ENCODE data around the gene OR2T3. TPM values are rescaled to one million over a fixed set of nuclear protein-coding genes. Genes with fewer than 3 reads are reported as not detected.
"Not testable (repeated sequence)": the region's sequence is repeated elsewhere in the genome, so short reads cannot be mapped to it uniquely, and the experiment has no call there.

Gene OR2T3, protein sequence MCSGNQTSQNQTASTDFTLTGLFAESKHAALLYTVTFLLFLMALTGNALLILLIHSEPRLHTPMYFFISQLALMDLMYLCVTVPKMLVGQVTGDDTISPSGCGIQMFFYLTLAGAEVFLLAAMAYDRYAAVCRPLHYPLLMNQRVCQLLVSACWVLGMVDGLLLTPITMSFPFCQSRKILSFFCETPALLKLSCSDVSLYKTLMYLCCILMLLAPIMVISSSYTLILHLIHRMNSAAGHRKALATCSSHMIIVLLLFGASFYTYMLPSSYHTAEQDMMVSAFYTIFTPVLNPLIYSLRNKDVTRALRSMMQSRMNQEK
- total RNA-seq: not detected

- H3K36me3 ChIP-seq: not testable (repeated sequence)
- WGBS, 2 donors: 84 to 88% methylated on average over 1 to 2 of the region's 2 CpGs
These were observed at the start of gene OR2T3 for GRCh38 chr1:248473051-248473450. Gene OR2T3, plus strand, starts transcription at chr1:248473351. Its CDS starts 0 bp downstream, at chr1:248473351.

DNA sequence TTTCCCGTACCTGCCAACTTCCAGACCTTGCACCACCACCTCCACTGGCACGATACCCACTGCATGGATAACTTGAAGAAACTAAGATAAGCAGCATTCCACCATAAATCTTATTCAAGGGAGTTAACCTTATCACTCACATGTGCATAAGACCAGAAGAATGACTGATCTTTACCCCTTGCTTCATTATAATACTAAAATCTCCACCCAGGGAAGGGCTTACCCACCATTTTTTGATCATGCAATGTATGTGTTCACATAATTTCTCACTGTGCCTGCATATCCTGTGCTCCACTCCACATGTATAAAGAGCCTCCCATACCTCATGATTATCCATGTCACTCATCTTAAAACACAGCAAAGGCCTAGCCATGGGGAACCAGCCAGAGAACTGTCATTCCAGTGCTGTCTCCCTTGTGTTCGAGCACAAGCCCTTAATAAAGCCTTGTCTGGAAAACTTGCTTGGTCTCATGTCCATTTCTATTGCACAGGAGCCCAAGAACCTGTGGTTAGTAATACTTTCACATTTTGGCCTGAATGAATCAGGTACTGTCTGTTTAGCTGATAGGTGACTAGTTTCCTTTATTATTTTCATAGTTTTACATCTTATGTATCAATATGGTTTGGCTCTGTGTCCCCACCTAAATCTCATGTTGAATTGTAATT lies 45.5 kb upstream of the OR2T3 start:
- DNase-seq; H3K9me3 ChIP-seq; H3K27me3 ChIP-seq; H3K4me1 ChIP-seq; H3K4me3 ChIP-seq (replicated peaks in 1 of 3); H3K27ac ChIP-seq; intact Hi-C loops (cut with DNase I); H3K36me3 ChIP-seq: not testable (repeated sequence)
- 68 to 75% methylated on average over 3 of the region's 3 CpGs for WGBS, 2 donors

More at GRCh38 chr1:248473051-248473450, at the start of gene OR2T3:
- H3K27ac ChIP-seq; H3K9me3 ChIP-seq; H3K4me3 ChIP-seq (replicated peaks in 1 of 3); H3K4me1 ChIP-seq; DNase-seq; intact Hi-C loops (cut with DNase I); H3K27me3 ChIP-seq: not testable (repeated sequence)

GRCh38 chr1:248428192-248428533 lies 45.0 kb upstream of the OR2T3 start:
- H3K36me3 ChIP-seq; H3K27me3 ChIP-seq; intact Hi-C loops (cut with DNase I); H3K4me1 ChIP-seq; DNase-seq; H3K27ac ChIP-seq; H3K4me3 ChIP-seq (replicated peaks in 1 of 3); H3K9me3 ChIP-seq: not testable (repeated sequence)
- WGBS, 2 donors: 75 to 88% methylated on average over 3 of the region's 3 CpGs

GRCh38 chr1:248431683-248432082 lies 41.5 kb upstream of the OR2T3 start:
- H3K27ac ChIP-seq; H3K4me3 ChIP-seq (replicated peaks in 1 of 3); intact Hi-C loops (cut with DNase I); H3K9me3 ChIP-seq; H3K36me3 ChIP-seq; H3K4me1 ChIP-seq; DNase-seq; H3K27me3 ChIP-seq: not testable (repeated sequence)
- 68 to 70% methylated on average over 8 to 11 of the region's 11 CpGs for WGBS, 2 donors

DNA sequence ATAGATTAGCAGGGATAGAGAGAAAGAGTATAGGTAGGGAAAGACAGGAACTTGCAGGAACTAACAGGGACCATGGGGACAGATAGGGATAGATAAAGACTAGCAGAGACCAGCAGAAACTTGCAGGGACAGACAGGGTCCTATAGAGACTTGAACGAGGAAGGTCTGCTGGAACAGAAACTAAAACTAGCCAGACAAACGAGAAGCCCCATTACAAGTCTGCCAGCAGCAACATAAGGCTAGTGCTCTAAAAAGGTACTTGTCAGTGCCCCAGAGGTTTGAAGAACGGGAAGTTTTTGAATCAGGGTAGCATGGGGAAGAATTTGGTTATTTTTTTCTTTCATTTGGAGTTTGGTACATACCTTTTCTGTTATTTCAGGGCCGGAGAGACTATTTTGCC lies 41.0 kb upstream of the OR2T3 start:
- 54 to 58% methylated on average over 4 of the region's 4 CpGs for WGBS, 2 donors
- H3K27ac ChIP-seq; DNase-seq; intact Hi-C loops (cut with DNase I); H3K4me3 ChIP-seq (replicated peaks in 1 of 3); H3K4me1 ChIP-seq; H3K9me3 ChIP-seq; H3K36me3 ChIP-seq; H3K27me3 ChIP-seq: not testable (repeated sequence)

DNA sequence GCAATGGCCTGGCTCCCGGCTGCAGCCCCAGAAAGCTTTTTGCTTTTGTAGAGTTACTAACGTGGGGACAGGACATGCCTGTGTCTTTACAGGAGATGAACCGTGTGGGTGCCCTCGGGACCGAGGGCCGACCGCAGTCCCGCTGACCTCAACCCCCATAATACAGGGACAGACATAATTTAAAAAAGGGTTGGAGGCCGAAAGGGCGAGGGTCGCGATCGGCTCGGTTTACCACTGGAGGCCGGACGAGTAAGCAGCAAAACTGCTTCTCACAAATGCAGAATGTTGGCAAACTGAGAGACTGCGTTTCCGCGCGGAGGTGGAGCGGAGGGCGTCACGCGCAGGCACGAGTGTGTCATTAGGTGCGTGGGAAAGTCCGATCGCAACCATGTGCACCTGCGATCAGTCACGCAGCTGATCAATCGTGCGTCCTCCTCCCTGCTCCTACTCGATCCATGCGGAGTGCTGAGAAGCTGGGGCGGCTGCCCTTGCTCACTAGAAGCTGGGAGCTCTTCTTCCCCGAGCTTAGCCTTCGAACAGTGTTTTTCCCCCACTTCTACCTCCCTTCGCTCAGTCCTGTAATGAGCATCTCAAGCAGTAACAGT lies 39.2 kb upstream of the OR2T3 start:
- H3K4me3 ChIP-seq (replicated peaks in 1 of 3); H3K36me3 ChIP-seq; H3K27ac ChIP-seq; H3K4me1 ChIP-seq; intact Hi-C loops (cut with DNase I); H3K27me3 ChIP-seq; H3K9me3 ChIP-seq; DNase-seq: not testable (repeated sequence)
- 89 to 94% methylated on average over 35 to 38 of the region's 38 CpGs for WGBS, 2 donors

- H3K27me3 ChIP-seq; H3K36me3 ChIP-seq; H3K4me3 ChIP-seq (replicated peaks in 1 of 3); intact Hi-C loops (cut with DNase I); H3K4me1 ChIP-seq; H3K9me3 ChIP-seq; DNase-seq; H3K27ac ChIP-seq: not testable (repeated sequence)
- WGBS, 2 donors: 67 to 84% methylated on average over 6 of the region's 6 CpGs
These were observed 38.2 kb upstream of the OR2T3 start for GRCh38 chr1:248434913-248435312.

GRCh38 chr1:248436303-248436702 lies 36.8 kb upstream of the OR2T3 start:
- H3K27ac ChIP-seq; H3K36me3 ChIP-seq; H3K4me3 ChIP-seq (replicated peaks in 1 of 3); H3K9me3 ChIP-seq; intact Hi-C loops (cut with DNase I); H3K27me3 ChIP-seq; H3K4me1 ChIP-seq; DNase-seq: not testable (repeated sequence)
- 71 to 90% methylated on average over 3 of the region's 3 CpGs for WGBS, 2 donors

- DNase-seq; H3K4me1 ChIP-seq; H3K4me3 ChIP-seq (replicated peaks in 1 of 3); H3K36me3 ChIP-seq; H3K27ac ChIP-seq; intact Hi-C loops (cut with DNase I); H3K9me3 ChIP-seq; H3K27me3 ChIP-seq: not testable (repeated sequence)
- WGBS, 2 donors: 22 to 57% methylated on average over 1 of the region's 1 CpG
These were observed 34.5 kb upstream of the OR2T3 start for GRCh38 chr1:248438668-248439067.

DNA sequence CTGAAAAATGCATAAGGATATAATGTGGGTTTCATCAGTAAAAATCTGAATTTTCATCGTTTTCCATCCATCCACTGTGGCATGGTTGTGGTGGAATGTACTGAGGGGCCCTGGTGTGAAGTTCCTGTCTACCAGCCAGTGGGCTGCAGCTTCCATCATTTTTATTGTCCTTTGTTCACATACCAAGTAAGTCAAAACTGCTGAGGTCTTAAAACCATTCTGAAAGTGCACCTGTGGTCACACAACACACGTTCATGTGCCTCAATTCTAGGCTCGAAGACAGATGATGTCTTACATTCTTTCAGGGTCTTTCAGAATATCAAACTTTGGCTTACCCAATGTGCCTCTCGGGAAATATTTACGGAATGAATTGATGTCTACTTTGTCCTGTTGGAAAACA lies 33.9 kb upstream of the OR2T3 start:
- H3K4me1 ChIP-seq; intact Hi-C loops (cut with DNase I); H3K36me3 ChIP-seq; H3K4me3 ChIP-seq (replicated peaks in 1 of 3); DNase-seq; H3K9me3 ChIP-seq; H3K27ac ChIP-seq; H3K27me3 ChIP-seq: not testable (repeated sequence)
- 65 to 69% methylated on average over 5 of the region's 5 CpGs for WGBS, 2 donors

DNA sequence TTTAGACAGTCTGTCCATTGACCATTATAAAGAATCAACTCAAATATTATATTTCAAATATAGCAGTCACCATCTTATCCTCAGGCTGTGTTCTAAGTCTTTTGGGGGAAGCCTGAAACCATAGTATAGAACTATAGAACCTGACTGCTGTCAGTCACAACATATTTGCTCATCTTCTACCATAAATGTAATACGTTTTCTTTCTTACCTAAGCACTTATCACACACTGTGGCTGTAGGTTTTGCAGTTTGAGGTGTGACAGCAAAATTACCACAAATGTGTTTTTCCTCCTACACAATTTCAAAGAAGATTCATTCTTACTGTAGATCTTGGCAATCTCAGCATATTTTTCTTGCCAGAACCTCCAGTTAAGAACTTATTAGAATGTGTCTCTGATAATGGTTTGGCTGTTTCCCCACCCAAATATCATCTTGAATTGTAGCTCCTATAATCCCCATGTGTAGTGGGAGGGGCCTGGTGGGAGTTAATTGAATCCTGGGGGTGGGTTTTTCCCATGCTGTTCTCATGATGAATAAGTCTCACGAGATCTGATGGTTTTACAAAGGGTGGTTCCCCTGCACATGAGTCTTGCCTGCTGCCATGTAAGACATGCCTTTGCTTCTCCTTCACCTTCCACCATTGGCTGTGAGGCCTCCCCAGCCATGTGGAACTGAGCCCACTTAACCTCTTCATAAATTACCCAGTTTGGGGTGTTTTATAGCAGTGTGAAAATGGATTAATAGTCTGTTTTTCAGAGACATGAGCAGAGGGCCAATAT lies 30.5 kb upstream of the OR2T3 start:
- H3K27me3 ChIP-seq; DNase-seq; H3K27ac ChIP-seq; H3K4me1 ChIP-seq; intact Hi-C loops (cut with DNase I); H3K36me3 ChIP-seq; H3K4me3 ChIP-seq (replicated peaks in 1 of 3); H3K9me3 ChIP-seq: not testable (repeated sequence)
- 72 to 79% methylated on average over 1 of the region's 2 CpGs for WGBS, 2 donors

DNA sequence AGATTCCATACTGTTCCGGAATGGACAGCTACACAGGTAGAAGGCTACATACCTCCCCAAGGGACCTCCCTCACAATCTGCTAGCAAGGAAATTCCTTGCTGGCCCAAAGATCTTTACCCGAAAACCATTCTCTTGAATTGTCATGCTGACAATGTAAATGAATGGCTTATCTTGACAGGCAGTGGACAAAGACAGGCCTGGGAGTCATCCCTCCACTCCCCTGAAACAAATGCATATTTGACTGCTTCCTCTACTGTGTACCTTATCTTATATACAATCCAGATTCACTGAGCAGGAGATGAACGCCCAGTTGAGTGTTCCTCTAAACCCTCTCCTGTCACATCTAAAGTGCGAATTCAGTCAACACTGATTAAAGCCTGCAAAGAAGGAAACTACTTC lies 28.5 kb upstream of the OR2T3 start:
- WGBS, 2 donors: 84 to 85% methylated on average over 4 of the region's 4 CpGs
- H3K4me3 ChIP-seq (replicated peaks in 1 of 3); intact Hi-C loops (cut with DNase I); H3K27ac ChIP-seq; H3K9me3 ChIP-seq; H3K27me3 ChIP-seq; DNase-seq; H3K36me3 ChIP-seq; H3K4me1 ChIP-seq: not testable (repeated sequence)

Measured in thyroid gland (tissue), 4 donors.